ENCODE data around the gene MACROH2A1.

The MACROH2A1 gene

GRCh38 chr5:135332519-135333150 is 66.4 kb downstream of the MACROH2A1 start:
- no peak overlapping the region for H3K4me3 ChIP-seq (ENCODE audit: low read length)
- H3K9me3 ChIP-seq (ENCODE audit: low read length) = no peaks in the 10 kb centered on the region
- peaks cover 48% of the 10 kb centered on the region for H3K36me3 ChIP-seq (ENCODE audit: insufficient read depth, low read length)
- no peaks in the 10 kb centered on the region for H3K27me3 ChIP-seq (ENCODE audit: insufficient read depth, low read length)
- no peaks in the 10 kb centered on the region for H3K4me1 ChIP-seq (ENCODE audit: insufficient read depth, low read length)
- H2AFZ ChIP-seq (ENCODE audit: low read depth, low read length) = no peak overlapping the region

DNA sequence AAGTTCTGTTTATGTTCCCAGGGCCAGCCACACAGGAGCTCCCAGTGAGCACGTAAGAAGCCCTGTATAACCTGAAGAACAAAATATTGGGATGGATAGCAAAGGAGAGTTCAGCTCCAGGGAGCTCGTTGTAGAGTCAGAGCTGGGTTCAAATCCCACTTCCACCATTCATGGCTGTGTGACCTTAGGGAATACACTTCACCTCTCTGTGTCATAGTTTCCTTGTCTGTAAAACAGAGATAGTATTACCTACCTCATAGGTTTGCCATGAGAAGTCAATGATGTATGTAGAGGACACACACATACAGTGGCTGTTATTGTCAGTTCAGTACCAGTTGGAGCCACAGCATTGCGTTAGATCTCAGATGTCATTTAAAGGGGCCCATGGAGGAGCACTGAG is 67.4 kb downstream of the MACROH2A1 start:
- peaks cover 37% of the 10 kb centered on the region for H3K36me3 ChIP-seq (ENCODE audit: insufficient read depth, low read length)
- H3K9me3 ChIP-seq (ENCODE audit: low read length) = no peaks in the 10 kb centered on the region
- H2AFZ ChIP-seq (ENCODE audit: low read depth, low read length) = no peak overlapping the region
- H3K4me1 ChIP-seq (ENCODE audit: insufficient read depth, low read length) = no peaks in the 10 kb centered on the region
- H3K27me3 ChIP-seq (ENCODE audit: insufficient read depth, low read length) = no peaks in the 10 kb centered on the region
- H3K4me3 ChIP-seq (ENCODE audit: low read length) = no peak overlapping the region

GRCh38 chr5:135330798-135331096 is 68.3 kb downstream of the MACROH2A1 start:
- H2AFZ ChIP-seq (ENCODE audit: low read depth, low read length) = no peak overlapping the region

DNA sequence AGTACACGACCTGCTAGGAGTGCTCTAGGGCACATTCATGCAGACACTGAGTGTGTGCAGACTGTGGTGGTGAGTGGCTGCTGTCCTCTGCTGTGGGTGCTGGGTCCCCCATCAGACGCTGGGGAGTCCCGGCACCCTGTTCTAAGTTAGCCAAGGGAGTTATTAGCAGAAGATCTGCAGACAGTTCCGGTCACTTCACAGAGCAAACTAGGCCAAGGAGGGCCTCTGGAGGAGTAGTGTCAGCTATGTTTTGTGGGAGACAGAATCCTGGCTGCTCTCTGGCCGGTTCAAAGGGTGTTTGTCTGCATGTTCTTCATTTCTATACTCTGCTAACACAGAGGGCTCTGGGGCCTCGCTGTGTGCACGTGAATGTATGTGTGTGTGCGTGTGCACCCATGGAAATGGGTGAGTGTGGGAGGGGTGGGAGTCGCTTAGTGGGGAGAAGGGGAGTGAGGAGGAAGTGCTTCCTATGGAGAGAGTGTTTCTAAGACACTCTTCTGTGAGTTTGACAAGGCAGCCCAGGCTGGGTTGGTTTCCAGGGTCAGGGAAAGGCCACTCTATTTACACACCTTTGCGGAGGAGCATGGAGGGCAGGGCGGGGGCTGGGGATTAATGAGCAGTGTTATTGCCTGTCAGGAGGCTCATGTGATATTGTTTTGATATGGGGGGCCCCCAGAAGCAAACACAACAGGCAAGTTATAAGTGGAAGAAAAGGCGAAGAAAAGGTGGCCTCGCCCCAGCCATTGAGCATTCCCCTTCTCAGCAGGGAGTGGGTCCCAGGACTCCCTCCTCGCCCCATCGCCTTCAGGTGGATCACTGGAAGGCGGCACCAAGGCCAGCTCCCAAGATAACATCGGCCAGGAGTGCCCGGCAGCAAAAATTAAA is 68.9 kb downstream of the MACROH2A1 start:
- Histone ChIP-seq H3K4me1 (ENCODE audit: insufficient read depth, low read length) (no peaks in the 10 kb centered on the region), H3K9me3 (ENCODE audit: low read length) (no peaks in the 10 kb centered on the region), H2AFZ (ENCODE audit: low read depth, low read length) (no peak overlapping the region), H3K36me3 (ENCODE audit: insufficient read depth, low read length) (peaks cover 23% of the 10 kb centered on the region), H3K27me3 (ENCODE audit: insufficient read depth, low read length) (no peaks in the 10 kb centered on the region), H3K4me3 (ENCODE audit: low read length) (no peak overlapping the region)

More at GRCh38 chr5:135330798-135331096, 68.3 kb downstream of the MACROH2A1 start:
- Histone ChIP-seq H3K4me3 (ENCODE audit: low read length) (no peak overlapping the region), H3K4me1 (ENCODE audit: insufficient read depth, low read length) (no peaks in the 10 kb centered on the region), H3K36me3 (ENCODE audit: insufficient read depth, low read length) (peaks cover 29% of the 10 kb centered on the region), H3K27me3 (ENCODE audit: insufficient read depth, low read length) (no peaks in the 10 kb centered on the region), H3K9me3 (ENCODE audit: low read length) (no peaks in the 10 kb centered on the region)

GRCh38 chr5:135329066-135329912 is 69.7 kb downstream of the MACROH2A1 start:
- no peaks in the 10 kb centered on the region for H3K4me1 ChIP-seq (ENCODE audit: insufficient read depth, low read length)

DNA sequence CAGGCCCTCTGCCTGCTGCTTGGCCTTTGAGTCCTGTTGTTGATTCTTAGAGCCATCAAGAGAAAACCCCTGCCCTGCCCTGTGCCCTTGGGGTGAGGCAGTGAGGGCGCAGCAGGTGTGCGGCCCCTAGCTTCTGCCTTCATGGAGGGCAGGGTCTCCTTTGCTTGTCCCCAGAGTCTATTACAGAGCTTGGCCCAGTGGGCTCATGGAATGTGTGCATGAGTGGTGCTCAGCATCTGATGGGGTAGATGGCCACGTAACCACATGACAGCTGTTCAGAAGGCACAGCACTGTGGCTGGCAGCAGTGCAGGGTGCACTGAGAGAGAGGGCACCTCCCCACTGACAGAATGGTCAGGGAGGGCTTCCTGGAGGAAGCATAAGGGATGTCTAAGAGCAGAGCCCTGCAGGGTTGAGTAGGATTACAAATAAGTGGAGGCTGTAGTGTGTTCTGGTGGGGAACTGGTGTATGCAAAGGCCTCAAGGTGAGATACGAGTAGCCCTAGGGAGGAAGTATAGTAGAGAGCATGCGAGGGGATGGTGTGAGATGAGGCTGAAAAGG is 70.8 kb downstream of the MACROH2A1 start:
- Histone ChIP-seq H3K27me3 (ENCODE audit: insufficient read depth, low read length) (no peaks in the 10 kb centered on the region), H3K36me3 (ENCODE audit: insufficient read depth, low read length) (peaks cover 13% of the 10 kb centered on the region), H3K9me3 (ENCODE audit: low read length) (no peaks in the 10 kb centered on the region), H2AFZ (ENCODE audit: low read depth, low read length) (no peak overlapping the region), H3K4me1 (ENCODE audit: insufficient read depth, low read length) (no peaks in the 10 kb centered on the region), H3K4me3 (ENCODE audit: low read length) (no peak overlapping the region)

More at GRCh38 chr5:135329066-135329912, 69.7 kb downstream of the MACROH2A1 start:
- H3K36me3 ChIP-seq (ENCODE audit: insufficient read depth, low read length) = peaks cover 18% of the 10 kb centered on the region
- H2AFZ ChIP-seq (ENCODE audit: low read depth, low read length) = no peak overlapping the region
- H3K9me3 ChIP-seq (ENCODE audit: low read length) = no peaks in the 10 kb centered on the region
- H3K4me3 ChIP-seq (ENCODE audit: low read length) = no peak overlapping the region
- H3K27me3 ChIP-seq (ENCODE audit: insufficient read depth, low read length) = no peaks in the 10 kb centered on the region

- Histone ChIP-seq H3K27me3 (ENCODE audit: insufficient read depth, low read length) (no peaks in the 10 kb centered on the region), H3K4me3 (ENCODE audit: low read length) (no peak overlapping the region), H2AFZ (ENCODE audit: low read depth, low read length) (no peak overlapping the region), H3K4me1 (ENCODE audit: insufficient read depth, low read length) (no peaks in the 10 kb centered on the region), H3K36me3 (ENCODE audit: insufficient read depth, low read length) (peaks cover 12% of the 10 kb centered on the region), H3K9me3 (ENCODE audit: low read length) (no peaks in the 10 kb centered on the region)
Observed at GRCh38 chr5:135327429-135328127, 71.5 kb downstream of the MACROH2A1 start.

- Histone ChIP-seq H2AFZ (ENCODE audit: low read depth, low read length) (no peak overlapping the region), H3K27me3 (ENCODE audit: insufficient read depth, low read length) (no peaks in the 10 kb centered on the region), H3K9me3 (ENCODE audit: low read length) (no peaks in the 10 kb centered on the region), H3K36me3 (ENCODE audit: insufficient read depth, low read length) (peaks cover 7% of the 10 kb centered on the region), H3K4me3 (ENCODE audit: low read length) (no peak overlapping the region), H3K4me1 (ENCODE audit: insufficient read depth, low read length) (no peaks in the 10 kb centered on the region)
Observed at GRCh38 chr5:135326296-135327254, 72.5 kb downstream of the MACROH2A1 start.

- H2AFZ ChIP-seq (ENCODE audit: low read depth, low read length) = no peak overlapping the region
- H3K4me3 ChIP-seq (ENCODE audit: low read length) = no peak overlapping the region
- no peaks in the 10 kb centered on the region for H3K4me1 ChIP-seq (ENCODE audit: insufficient read depth, low read length)
- H3K36me3 ChIP-seq (ENCODE audit: insufficient read depth, low read length) = no peaks in the 10 kb centered on the region
- H3K9me3 ChIP-seq (ENCODE audit: low read length) = no peaks in the 10 kb centered on the region
- no peaks in the 10 kb centered on the region for H3K27me3 ChIP-seq (ENCODE audit: insufficient read depth, low read length)
Observed at GRCh38 chr5:135324897-135325650, 74.0 kb downstream of the MACROH2A1 start.

GRCh38 chr5:135324160-135324559 is 74.9 kb downstream of the MACROH2A1 start:
- H3K9me3 ChIP-seq (ENCODE audit: low read length) = no peaks in the 10 kb centered on the region
- no peaks in the 10 kb centered on the region for H3K4me1 ChIP-seq (ENCODE audit: insufficient read depth, low read length)
- H3K4me3 ChIP-seq (ENCODE audit: low read length) = no peak overlapping the region
- no peaks in the 10 kb centered on the region for H3K27me3 ChIP-seq (ENCODE audit: insufficient read depth, low read length)
- H3K36me3 ChIP-seq (ENCODE audit: insufficient read depth, low read length) = no peaks in the 10 kb centered on the region
- H2AFZ ChIP-seq (ENCODE audit: low read depth, low read length) = no peak overlapping the region

- Histone ChIP-seq H3K9me3 (ENCODE audit: low read length) (no peaks in the 10 kb centered on the region), H3K4me1 (ENCODE audit: insufficient read depth, low read length) (no peaks in the 10 kb centered on the region), H3K4me3 (ENCODE audit: low read length) (no peak overlapping the region), H3K27me3 (ENCODE audit: insufficient read depth, low read length) (no peaks in the 10 kb centered on the region), H2AFZ (ENCODE audit: low read depth, low read length) (no peak overlapping the region), H3K36me3 (ENCODE audit: insufficient read depth, low read length) (no peaks in the 10 kb centered on the region)
Observed at GRCh38 chr5:135323701-135324132, 75.3 kb downstream of the MACROH2A1 start.

Data from neuron (in vitro differentiated cells).